Heart left ventricle (tissue), 16 donors: ENCODE measurements around the gene RAD54L. TPM values are rescaled to one million over a fixed set of nuclear protein-coding genes. Genes with fewer than 3 reads are reported as not detected.
A peak's percentile ranks its signal among the peaks of the same experiment; 100 is the strongest.
"Not testable (repeated sequence)": the region's sequence is repeated elsewhere in the genome, so short reads cannot be mapped to it uniquely, and the experiment has no call there.

Experiments
- ATAC-seq, 4 donors: fragments of 200-7000 bp; cut with Tn5 transposase; one replicate each; pipeline ENCODE4 v1.9.1; 2020 to 2022; ENCODE audit warnings: moderate library complexity in 4 of 4, mild to moderate bottlenecking in 3 of 4, moderate number of reproducible peaks in 1 of 4
- DNase-seq, 5 donors: peaks; one replicate each; pipeline ENCODE4 v3.0.0-alpha.2; 2020
- H3K27ac ChIP-seq, 12 donors: fragments of 200-600 bp; sonication (generic) in 4 of 12; one replicate each; pipeline versions ENCODE4 v1.5.0 to v1.8.0; 2016 to 2022; ENCODE audit warnings: mild to moderate bottlenecking in 2 of 12
- H3K27me3 ChIP-seq, 9 donors: fragments of 200-600 bp; sonication (generic) in 2 of 9; one replicate each; pipeline versions ENCODE4 v1.5.1 to v1.8.0; 2016 to 2022; ENCODE audit warnings: mild to moderate bottlenecking in 3 of 9
- H3K36me3 ChIP-seq, 9 donors: fragments of 200-600 bp; sonication (generic) in 2 of 9; one replicate each; pipeline versions ENCODE4 v1.5.0 to v1.8.0; 2018 to 2022; ENCODE audit warnings: mild to moderate bottlenecking in 2 of 9
- H3K4me1 ChIP-seq, 12 donors: fragments of 200-600 bp; sonication (generic) in 4 of 12; one replicate each; pipeline versions ENCODE4 v1.5.0 to v1.8.0; 2016 to 2022; ENCODE audit warnings: mild to moderate bottlenecking in 3 of 12
- H3K4me3 ChIP-seq, 12 donors: fragments of 200-600 bp; sonication (generic) in 4 of 12; one replicate each; pipeline versions ENCODE4 v1.5.0 to v1.8.0; 2017 to 2022; ENCODE audit warnings: mild to moderate bottlenecking in 9 of 12, moderate library complexity in 4 of 12
- H3K9me3 ChIP-seq, 12 donors: fragments of 200-600 bp; sonication (generic) in 4 of 12; one replicate each; pipeline versions ENCODE4 v1.5.0 to v1.8.0; 2016 to 2022; ENCODE audit warnings: mild to moderate bottlenecking in 1 of 12
- CTCF ChIP-seq, 12 donors: fragments of 200-600 bp; sonication (generic) in 4 of 12; IDR thresholded peaks; one replicate each; pipeline versions ENCODE4 v1.5.0 to v1.8.0; 2018 to 2022; ENCODE audit warnings: antibody characterized with exemption in 12 of 12, mild to moderate bottlenecking in 5 of 12
- POLR2A ChIP-seq, 2 donors: fragments of 450-650 bp; IDR thresholded peaks; one replicate each; pipeline ENCODE4 v1.6.1; 2017; ENCODE audit warnings: antibody characterized with exemption in 2 of 2, mild to moderate bottlenecking in 2 of 2, moderate library complexity in 2 of 2
- WGBS, 4 donors: extraction: QIAGEN DNeasy Blood & Tissue Kit in 2 of 4; methylation state at CpG; one replicate each; pipeline versions ENCODE4 v1.1.5 to v1.1.7; 2013 to 2018; 5-methylcytosine and 5-hydroxymethylcytosine counted together
- intact Hi-C, 10 donors: fragments of 100-400 bp; cut with DNase I; formaldehyde crosslinking; loops; one replicate each; pipeline versions ENCODE4 v1.11.1 to v1.14.2; 2022
- polyA plus RNA-seq, 2 donors: library from polyadenylated mRNA; stranded (reverse); fragments of 200-250 nt; gene quantifications; one replicate each; pipeline ENCODE4 v1.2.3, GENCODE V29; 2013
- total RNA-seq, 9 donors: library from RNA; depleted of rRNA in 2 of 9; stranded (reverse); fragments of >200 nt in 2 of 9; fragmentation: NEBNext Ultra II Directional in 3 of 9; extraction: Animal tissue kit (Norgen Biotek cat#: 25700) in 3 of 9; gene quantifications; one replicate each; pipeline versions ENCODE4 v1.1.0 to v1.2.4, GENCODE V29; 2016 to 2023
- donor health status: ischemic (EF 13 %, LVEDD 7.1; RV severe dilation, severe dysfunction).
- donor health status: healthy with polysubstance abuse.
- donor health status: DM: no; HTN: yes; CAD: no.
- donor health status: DM: no; HTN: no; CAD: no.
- donor health status: ischemic (EF 25% LVEDD 6.9; RV normal size, moderate dysfunction).
- donor health status: ischemic (EF 25% LVEDD 5.7; RV mildly dilated, moderate dysfunction).
- donor health status: healthy.
- donor health status: DM: yes; HTN: yes; CAD: no.
- donor health status: ischemic (EF 35%, LVEDD 5.7; RV mildly dilated, moderate dysfunction).
- donor health status: nonischemic (EF 11% LVEDD 7.7; RV severe dilation, severe dysfunction).
- donor health status: DM: yes; HTN: yes; CAD: no.
- donor health status: PGD.
- donor health status: ischemic (EF 29% LVEDD 5.4; RV normal size, mild dysfunction).
- donor health status: nonischemic (EF 23%, LVEDD 6.1; RV moderate dilation, normal function).

RAD54L gene
- total and polyA plus RNA-seq, 11 donors = 0.30 to 4.0 (median 0.72) TPM; not detected in 1

GRCh38 chr1:46315669-46316403 lies 68.3 kb downstream of the RAD54L start:
- H3K4me1 ChIP-seq = no peaks in the 10 kb centered on the region
- H3K9me3 ChIP-seq = no peaks in the 10 kb centered on the region
- intact Hi-C loops = no loop called here
- TF ChIP-seq POLR2A (IDR thresholded peaks at IDR 0.05) (no peak), CTCF (IDR thresholded peaks at IDR 0.05) (no peak)
- no peak for ATAC-seq
- H3K27ac ChIP-seq = no peak overlapping the region
- no peaks in the 10 kb centered on the region for H3K27me3 ChIP-seq
- no peak for DNase-seq
- H3K4me3 ChIP-seq = no peak overlapping the region
- peaks cover 0 to 76% (median 70%) of the 10 kb centered on the region in 9 donors for H3K36me3 ChIP-seq
- WGBS, 4 donors = 85 to 91% (median 89%) methylated on average over 3 of the region's 3 CpGs

GRCh38 chr1:46317323-46317722 lies 69.8 kb downstream of the RAD54L start:
- no peak for ATAC-seq
- no peaks in the 10 kb centered on the region for H3K4me1 ChIP-seq
- H3K36me3 ChIP-seq = peaks cover 0 to 61% (median 55%) of the 10 kb centered on the region in 9 donors
- no peak overlapping the region for H3K27ac ChIP-seq
- H3K4me3 ChIP-seq = no peak overlapping the region
- TF ChIP-seq POLR2A (IDR thresholded peaks at IDR 0.05) = no peak
- no peak for TF ChIP-seq CTCF (IDR thresholded peaks at IDR 0.05)
- no peaks in the 10 kb centered on the region for H3K27me3 ChIP-seq
- DNase-seq = no peak
- no peaks in the 10 kb centered on the region for H3K9me3 ChIP-seq
- intact Hi-C loops = no loop called here
- WGBS, 4 donors = 93 to 100% (median 98%) methylated on average over 1 of the region's 1 CpG

- WGBS, 4 donors = 91 to 96% (median 95%) methylated on average over 6 of the region's 6 CpGs
Measured at GRCh38 chr1:46319301-46319700, 71.7 kb downstream of the RAD54L start.

GRCh38 chr1:46319960-46320914 lies 72.7 kb downstream of the RAD54L start:
- H3K27ac ChIP-seq, H3K9me3 ChIP-seq, H3K4me1 ChIP-seq, intact Hi-C loops, DNase-seq, H3K4me3 ChIP-seq, ATAC-seq, H3K27me3 ChIP-seq: not testable (repeated sequence)
- 80 to 86% (median 82%) methylated on average over 11 to 13 of the region's 13 CpGs for WGBS, 4 donors
- H3K36me3 ChIP-seq = peaks cover 0 to 32% (median 26%) of the 10 kb centered on the region in 9 donors

More at GRCh38 chr1:46319301-46319700, 71.7 kb downstream of the RAD54L start:
- ATAC-seq = peak in 1 of 4 donors; percentile 33
- H3K27ac ChIP-seq, H3K9me3 ChIP-seq, H3K27me3 ChIP-seq, intact Hi-C loops, H3K4me1 ChIP-seq, H3K4me3 ChIP-seq, DNase-seq: not testable (repeated sequence)
- peaks cover 0 to 41% (median 35%) of the 10 kb centered on the region in 9 donors for H3K36me3 ChIP-seq

- peak in 1 of 5 donors; percentile 13 for DNase-seq
- ATAC-seq, H3K27ac ChIP-seq, H3K4me1 ChIP-seq, H3K9me3 ChIP-seq, intact Hi-C loops, H3K27me3 ChIP-seq, H3K4me3 ChIP-seq: not testable (repeated sequence)
- WGBS, 4 donors = 90 to 96% (median 91%) methylated on average over 6 of the region's 6 CpGs
- H3K36me3 ChIP-seq = peaks cover 0 to 12% (median 9%) of the 10 kb centered on the region in 9 donors
Measured at GRCh38 chr1:46322191-46322590, 74.6 kb downstream of the RAD54L start.

- ATAC-seq, H3K36me3 ChIP-seq, H3K27me3 ChIP-seq, H3K4me1 ChIP-seq, H3K9me3 ChIP-seq, DNase-seq, H3K4me3 ChIP-seq, intact Hi-C loops, H3K27ac ChIP-seq: not testable (repeated sequence)
- WGBS, 4 donors = 92 to 95% (median 94%) methylated on average over 11 of the region's 11 CpGs
Measured at GRCh38 chr1:46325285-46326076, 77.9 kb downstream of the RAD54L start.
